PC-3 (cell line): Measurements from ENCODE around the gene DENR. TPM values are rescaled to one million over a fixed set of nuclear protein-coding genes. Genes with fewer than 3 reads are reported as not detected.

Experiments used
- ATAC-seq: fragments of 200-7000 bp; cut with Tn5 transposase; 2 replicates; pipeline ENCODE4 v1.9.1; 2020; ENCODE audit warnings: mild to moderate bottlenecking, moderate library complexity
- BruUV-seq: library from RNA; stranded (reverse); fragments of 400-500 nt; replicated peaks from 2 replicates; lab custom pipeline; 2021; lab: Mats Ljungman, UMichigan
- CTCF ChIA-PET: fragments of 300-600 bp; sonication (Branson Sonifier 250); formaldehyde crosslinking; loops from one replicate; lab custom pipeline; 2022; ENCODE audit warnings: antibody characterized with exemption; lab: Charles Lee
- POLR2A ChIA-PET: fragments of 300-600 bp; sonication (Branson Sonifier 250); formaldehyde crosslinking; loops from one replicate; lab custom pipeline; 2022; ENCODE audit warnings: antibody characterized with exemption; ENCODE audit not compliant: unreplicated experiment; lab: Charles Lee
- DNase-seq: peaks from one replicate; pipeline ENCODE4 v3.0.0-alpha.2; 2015
- H2AFZ ChIP-seq: fragments of 300-600 bp; sonication (generic); 2 replicates; pipeline ENCODE4 v1.6.0; 2016; ENCODE audit warnings: antibody characterized with exemption, low read length
- H3F3A ChIP-seq: fragments of 300-600 bp; sonication (generic); one replicate; pipeline ENCODE4 v1.6.0; 2017; ENCODE audit warnings: antibody characterized with exemption, low read length, control low read depth, mild to moderate bottlenecking; ENCODE audit not compliant: unreplicated experiment
- H3K27ac ChIP-seq: fragments of 300-600 bp; sonication (generic); 2 replicates; pipeline ENCODE4 v1.5.1; 2016; ENCODE audit warnings: mild to moderate bottlenecking, low read length
- H3K27me3 ChIP-seq: fragments of 300-600 bp; sonication (generic); 2 replicates; pipeline ENCODE4 v1.6.1; 2016; ENCODE audit warnings: low read length, mixed read lengths
- H3K36me3 ChIP-seq: fragments of 300-600 bp; sonication (generic); 2 replicates; pipeline ENCODE4 v1.6.1; 2016; ENCODE audit warnings: low read depth, mixed run types, low read length, mixed read lengths
- H3K4me1 ChIP-seq: fragments of 300-600 bp; sonication (generic); 2 replicates; pipeline ENCODE4 v1.5.1; 2016; ENCODE audit warnings: low read length; ENCODE audit not compliant: insufficient read depth
- H3K4me2 ChIP-seq: fragments of 300-600 bp; sonication (generic); 2 replicates; pipeline ENCODE4 v1.6.0; 2016; ENCODE audit warnings: low read length
- H3K4me3 ChIP-seq: fragments of 300-600 bp; sonication (generic); 2 replicates; pipeline ENCODE4 v1.5.1; 2016; ENCODE audit warnings: mild to moderate bottlenecking, low read length, mixed read lengths
- H3K79me2 ChIP-seq: fragments of 300-600 bp; sonication (generic); 2 replicates; pipeline ENCODE4 v1.6.1; 2017; ENCODE audit warnings: low read length, mixed read lengths
- H3K9ac ChIP-seq: fragments of 300-600 bp; sonication (generic); 2 replicates; pipeline ENCODE4 v1.6.0; 2016; ENCODE audit warnings: mild to moderate bottlenecking, low read length
- H3K9me2 ChIP-seq: fragments of 300-600 bp; sonication (generic); replicated peaks from 2 replicates; pipeline ENCODE4 v1.6.1; 2016; ENCODE audit warnings: mixed run types, low read length, mixed read lengths
- H3K9me3 ChIP-seq: fragments of 300-600 bp; sonication (generic); 2 replicates; pipeline ENCODE4 v1.6.1; 2016; ENCODE audit warnings: low read length, mixed read lengths
- H4K20me1 ChIP-seq: fragments of 300-600 bp; sonication (generic); 2 replicates; pipeline ENCODE4 v1.6.1; 2016; ENCODE audit warnings: low read length, mixed read lengths
- EZH2 ChIP-seq: fragments of 300-600 bp; sonication (generic); IDR thresholded peaks from one replicate; pipeline ENCODE4 v1.6.1; 2017; ENCODE audit warnings: antibody characterized with exemption, mild to moderate bottlenecking, low read length; ENCODE audit not compliant: unreplicated experiment
- EZH2phosphoT487 ChIP-seq: fragments of 300-600 bp; sonication (generic); IDR thresholded peaks from 2 replicates; pipeline ENCODE4 v1.6.1; 2018; ENCODE audit warnings: mild to moderate bottlenecking, antibody characterized with exemption, low read length, borderline replicate concordance
- intact Hi-C: fragments of 100-400 bp; cut with micrococcal nuclease; formaldehyde crosslinking; loops from 2 replicates; pipeline ENCODE4 v1.9.0; 2023
- total RNA-seq: library from RNA; depleted of rRNA; stranded (reverse); fragments of >200 nt; gene quantifications from 2 replicates; pipeline ENCODE4 v1.2.3, GENCODE V29; 2014
- TF ChIP-seq, protein P1 (sequence below): fragments of 300-600 bp; sonication (generic); conservative IDR thresholded peaks from 2 replicates; pipeline ENCODE4 v1.5.1; 2017; ENCODE audit warnings: antibody characterized with exemption, low read depth, mild to moderate bottlenecking, low read length

DENR gene
- total RNA-seq, 1 experiment from 2014 or later: 91.9 TPM

- H3K27ac ChIP-seq: peak overlapping the region; percentile 54; the same call in 1 of the 2 replicates
- peaks cover 39% of the 10 kb centered on the region for H3K36me3 ChIP-seq
- POLR2A ChIA-PET: interaction anchor here (0.8 kb wide), 1 partner anchor 144 kb away, joined by 5 read pairs; no protein-coding TSS in a partner anchor
- no peaks in the 10 kb centered on the region for H4K20me1 ChIP-seq
- H3K4me3 ChIP-seq: peak overlapping the region; percentile 81
- CTCF ChIA-PET: interaction anchor here (1.4 kb wide), 1 partner anchor 115 kb away, joined by 14 read pairs; no protein-coding TSS in a partner anchor
- TF ChIP-seq EZH2 (no peak), EZH2phosphoT487 (no peak)
- TF ChIP-seq, protein P1, sequence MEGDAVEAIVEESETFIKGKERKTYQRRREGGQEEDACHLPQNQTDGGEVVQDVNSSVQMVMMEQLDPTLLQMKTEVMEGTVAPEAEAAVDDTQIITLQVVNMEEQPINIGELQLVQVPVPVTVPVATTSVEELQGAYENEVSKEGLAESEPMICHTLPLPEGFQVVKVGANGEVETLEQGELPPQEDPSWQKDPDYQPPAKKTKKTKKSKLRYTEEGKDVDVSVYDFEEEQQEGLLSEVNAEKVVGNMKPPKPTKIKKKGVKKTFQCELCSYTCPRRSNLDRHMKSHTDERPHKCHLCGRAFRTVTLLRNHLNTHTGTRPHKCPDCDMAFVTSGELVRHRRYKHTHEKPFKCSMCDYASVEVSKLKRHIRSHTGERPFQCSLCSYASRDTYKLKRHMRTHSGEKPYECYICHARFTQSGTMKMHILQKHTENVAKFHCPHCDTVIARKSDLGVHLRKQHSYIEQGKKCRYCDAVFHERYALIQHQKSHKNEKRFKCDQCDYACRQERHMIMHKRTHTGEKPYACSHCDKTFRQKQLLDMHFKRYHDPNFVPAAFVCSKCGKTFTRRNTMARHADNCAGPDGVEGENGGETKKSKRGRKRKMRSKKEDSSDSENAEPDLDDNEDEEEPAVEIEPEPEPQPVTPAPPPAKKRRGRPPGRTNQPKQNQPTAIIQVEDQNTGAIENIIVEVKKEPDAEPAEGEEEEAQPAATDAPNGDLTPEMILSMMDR: no peak
- no peak for DNase-seq
- H2AFZ ChIP-seq: peak overlapping the region; percentile 72
- H3K9me2 ChIP-seq: no peaks in the 10 kb centered on the region
- peak overlapping the region; percentile 97 for H3K9ac ChIP-seq
- peak overlapping the region; percentile 88 for H3K4me2 ChIP-seq
- H3F3A ChIP-seq: peaks cover 5% of the 10 kb centered on the region
- intact Hi-C loops: loop anchor here (2.0 kb wide), 1 partner anchor 226 kb away; the partner anchor contains the start of genes KNTC1 and RSRC2
- H3K79me2 ChIP-seq: peaks cover 56% of the 10 kb centered on the region
- no peak for ATAC-seq
- no peaks in the 10 kb centered on the region for H3K9me3 ChIP-seq
- H3K4me1 ChIP-seq: peaks cover 30% of the 10 kb centered on the region
- H3K27me3 ChIP-seq: no peaks in the 10 kb centered on the region
- BruUV-seq: no TSS peak
Measured at GRCh38 chr12:122753319-122753650, 661 bp downstream of the DENR start.

GRCh38 chr12:122754790-122755189 lies 2.2 kb downstream of the DENR start:
- no TSS peak for BruUV-seq
- ATAC-seq: no peak
- Histone ChIP-seq H3K36me3 (peaks cover 49% of the 10 kb centered on the region), H3K9me3 (no peaks in the 10 kb centered on the region), H4K20me1 (peaks cover 5% of the 10 kb centered on the region), H3K27me3 (no peaks in the 10 kb centered on the region), H3K4me2 (peak overlapping the region; percentile 88), H3K9ac (peak overlapping the region; percentile 97; the same call in 1 of the 2 replicates), H3K4me1 (peaks cover 24% of the 10 kb centered on the region), H3F3A (no peaks in the 10 kb centered on the region), H3K4me3 (peak overlapping the region; percentile 81), H3K27ac (no peak overlapping the region), H3K9me2 (no peaks in the 10 kb centered on the region), H2AFZ (no peak overlapping the region), H3K79me2 (peaks cover 69% of the 10 kb centered on the region)
- ChIA-PET POLR2A (no interaction called here), CTCF (no interaction called here)
- no peak for DNase-seq
- intact Hi-C loops: no loop called here
- no peak for TF ChIP-seq EZH2
- TF ChIP-seq, protein P1: no peak
- TF ChIP-seq EZH2phosphoT487: no peak

DNA sequence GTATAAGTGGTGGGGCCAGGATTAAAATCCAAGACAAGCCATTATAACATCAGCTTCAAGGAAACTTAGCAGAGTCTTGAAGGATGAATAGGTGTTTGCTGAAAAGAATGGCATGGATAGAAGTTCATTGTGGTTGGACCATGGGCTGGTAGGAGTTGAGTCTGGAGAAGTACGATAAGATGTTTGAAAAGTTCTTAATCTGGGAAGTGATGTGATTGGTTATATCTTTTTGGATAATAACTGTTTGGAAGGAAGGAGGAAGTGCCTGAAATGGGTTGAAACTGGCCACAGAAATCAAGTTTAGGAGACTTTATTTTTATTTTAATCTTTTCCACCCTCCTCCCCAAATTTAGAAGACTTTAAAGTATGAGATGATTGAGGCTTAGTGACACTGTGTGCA lies 4.9 kb downstream of the DENR start:
- Histone ChIP-seq H2AFZ (no peak overlapping the region), H4K20me1 (peaks cover 7% of the 10 kb centered on the region), H3K4me1 (peaks cover 16% of the 10 kb centered on the region), H3K27me3 (no peaks in the 10 kb centered on the region), H3K79me2 (peaks cover 84% of the 10 kb centered on the region), H3K9me3 (no peaks in the 10 kb centered on the region), H3K4me2 (no peak overlapping the region), H3K27ac (no peak overlapping the region), H3K36me3 (peaks cover 72% of the 10 kb centered on the region), H3K4me3 (no peak overlapping the region), H3K9me2 (no peaks in the 10 kb centered on the region), H3F3A (no peaks in the 10 kb centered on the region), H3K9ac (no peak overlapping the region)
- POLR2A ChIA-PET: no interaction called here
- no peak for TF ChIP-seq EZH2
- TF ChIP-seq EZH2phosphoT487: no peak
- TF ChIP-seq, protein P1: no peak
- CTCF ChIA-PET: no interaction called here
- intact Hi-C loops: no loop called here
- ATAC-seq (no peak), DNase-seq (no peak)
- no TSS peak for BruUV-seq
